GM21717 (cell line): ENCODE results near the gene PHLDA2.

ENCODE experiments used
- ATAC-seq: cut with Tn5 transposase; IDR thresholded peaks from one replicate; pipeline ENCODE4 v1.9.1; 2021; ENCODE audit warnings: mild to moderate bottlenecking, moderate library complexity; ENCODE audit not compliant: unreplicated experiment

The PHLDA2 gene, protein sequence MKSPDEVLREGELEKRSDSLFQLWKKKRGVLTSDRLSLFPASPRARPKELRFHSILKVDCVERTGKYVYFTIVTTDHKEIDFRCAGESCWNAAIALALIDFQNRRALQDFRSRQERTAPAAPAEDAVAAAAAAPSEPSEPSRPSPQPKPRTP

DNA sequence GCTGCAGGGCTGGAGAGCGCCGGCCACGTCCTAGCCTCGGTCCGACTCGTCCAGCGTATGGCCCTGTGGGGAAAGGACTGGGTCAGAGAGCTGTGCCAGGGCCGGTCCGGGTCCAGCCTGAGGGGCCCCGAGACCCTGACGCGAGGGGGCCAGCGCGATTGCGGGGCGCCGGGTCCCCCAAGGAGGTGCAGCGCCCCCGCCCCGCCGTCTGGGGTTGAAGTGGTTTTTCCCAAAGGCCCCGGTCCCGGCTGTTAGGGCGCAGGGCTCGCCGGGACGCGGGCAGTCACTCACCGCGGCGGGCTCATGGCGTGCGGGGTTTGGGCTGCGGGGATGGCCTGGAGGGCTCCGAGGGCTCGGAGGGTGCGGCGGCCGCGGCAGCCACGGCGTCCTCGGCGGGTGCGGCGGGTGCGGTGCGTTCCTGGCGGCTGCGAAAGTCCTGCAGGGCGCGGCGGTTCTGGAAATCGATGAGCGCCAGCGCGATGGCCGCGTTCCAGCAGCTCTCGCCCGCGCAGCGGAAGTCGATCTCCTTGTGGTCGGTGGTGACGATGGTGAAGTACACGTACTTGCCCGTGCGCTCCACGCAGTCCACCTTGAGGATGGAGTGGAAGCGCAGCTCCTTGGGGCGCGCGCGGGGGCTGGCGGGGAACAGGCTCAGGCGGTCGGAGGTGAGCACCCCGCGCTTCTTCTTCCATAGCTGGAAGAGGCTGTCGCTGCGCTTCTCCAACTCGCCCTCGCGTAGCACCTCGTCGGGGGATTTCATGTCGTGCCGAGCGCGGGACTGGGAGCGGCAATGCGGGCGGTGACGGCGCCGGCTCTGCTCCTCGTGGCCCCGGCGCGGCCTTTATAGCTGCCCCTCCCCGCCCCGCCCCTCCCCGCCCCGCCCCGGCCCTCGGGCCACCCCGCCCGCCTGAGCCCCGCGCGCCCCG, at the start of gene PHLDA2:
PHLDA2 (minus strand) TSS at position 816 of the 926 bp plus-strand sequence; CDS start at position 760, 56 bp downstream.
- ATAC-seq: no peak

DNA sequence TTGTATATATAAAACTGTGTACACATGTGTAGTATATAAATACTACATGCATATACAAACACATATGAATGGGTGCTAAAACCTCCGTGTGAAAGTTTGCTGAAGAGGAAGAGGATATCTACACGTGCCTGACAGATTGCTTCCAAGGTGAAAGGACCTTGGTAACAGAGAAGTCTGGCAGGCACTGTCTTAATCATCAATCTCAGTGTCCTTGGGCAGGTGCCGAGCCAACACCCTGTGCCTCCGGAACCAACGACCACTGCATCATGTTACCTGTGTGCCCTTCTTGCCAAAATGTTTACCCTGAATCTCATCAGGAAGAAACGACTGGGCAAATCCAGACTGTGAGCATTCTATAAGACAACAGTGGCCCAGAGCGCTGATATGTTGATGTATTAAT, 47.9 kb upstream of the PHLDA2 start:
- no peak for ATAC-seq

DNA sequence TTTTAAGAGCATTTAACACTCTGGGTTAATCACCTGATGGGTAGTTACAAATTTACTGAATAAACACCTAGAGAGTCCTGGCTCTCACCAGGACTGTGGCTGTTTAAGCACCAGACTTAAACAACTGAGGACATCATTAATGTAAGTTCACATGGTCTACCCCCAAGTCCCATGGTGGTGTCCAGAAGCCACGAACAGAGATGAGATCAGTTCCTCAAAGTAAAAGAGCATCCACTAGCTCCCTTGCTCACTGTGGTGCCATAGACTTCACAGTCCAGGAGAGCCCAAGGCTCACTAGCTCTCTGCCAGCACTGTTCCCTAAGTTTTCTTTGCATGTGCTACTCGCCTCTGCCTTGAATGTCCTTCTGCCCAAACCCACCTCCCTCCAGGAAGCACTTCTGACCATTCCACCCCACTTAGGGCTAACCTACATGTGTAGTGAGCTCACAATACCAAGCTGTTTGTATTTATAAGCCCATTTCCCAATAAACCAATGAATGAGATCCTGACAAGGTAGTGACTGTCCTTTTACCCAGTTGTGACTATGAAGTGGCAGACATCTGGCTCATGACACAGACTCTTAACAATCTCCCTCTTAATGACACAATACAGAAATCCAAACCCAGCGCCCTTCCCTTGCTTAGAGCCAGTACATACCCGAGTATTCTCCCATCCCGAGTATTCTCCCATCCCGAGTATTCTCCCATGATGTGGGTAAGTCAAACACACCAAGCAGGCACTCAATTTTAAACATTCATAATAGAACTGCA, 47.3 kb upstream of the PHLDA2 start:
- ATAC-seq: no peak

DNA sequence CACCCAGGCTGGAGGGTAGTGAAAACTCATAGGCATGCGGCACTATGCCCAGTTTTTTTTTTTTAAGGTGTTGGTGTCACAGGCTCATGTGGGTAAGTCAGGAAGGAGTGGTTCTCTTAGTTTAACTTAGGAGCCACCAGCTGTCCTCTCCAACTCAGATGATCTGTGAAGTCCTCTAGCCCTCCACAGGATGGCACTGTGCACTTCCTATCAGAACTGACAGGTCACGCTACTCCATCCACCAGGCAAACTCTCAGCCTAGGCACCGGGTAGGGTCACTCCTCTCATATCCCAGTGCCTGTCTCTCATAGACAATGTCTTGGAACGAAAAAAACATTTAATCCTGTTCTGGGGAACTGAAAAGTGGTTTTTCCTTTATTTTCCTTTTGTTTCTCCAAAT, 46.4 kb upstream of the PHLDA2 start:
- no peak for ATAC-seq

DNA sequence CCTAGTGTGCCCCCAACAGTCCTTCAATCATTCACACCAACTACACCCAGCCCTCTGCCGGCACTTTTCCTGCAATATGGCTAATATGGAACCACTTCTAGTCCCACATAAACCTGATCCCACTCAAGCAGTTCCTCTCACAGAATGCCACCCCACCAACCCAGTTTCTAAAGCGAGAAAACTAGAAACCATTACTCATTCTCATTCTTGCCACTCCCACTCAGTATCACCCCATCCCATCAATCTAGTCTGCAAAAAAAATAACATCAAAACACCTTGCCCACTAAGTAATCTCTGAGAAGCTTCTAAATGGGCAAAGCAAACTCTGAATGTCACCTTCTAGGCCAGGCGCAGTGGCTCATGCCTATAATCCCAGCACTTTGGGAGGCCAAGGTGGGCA, 45.1 kb upstream of the PHLDA2 start:
- no peak for ATAC-seq

DNA sequence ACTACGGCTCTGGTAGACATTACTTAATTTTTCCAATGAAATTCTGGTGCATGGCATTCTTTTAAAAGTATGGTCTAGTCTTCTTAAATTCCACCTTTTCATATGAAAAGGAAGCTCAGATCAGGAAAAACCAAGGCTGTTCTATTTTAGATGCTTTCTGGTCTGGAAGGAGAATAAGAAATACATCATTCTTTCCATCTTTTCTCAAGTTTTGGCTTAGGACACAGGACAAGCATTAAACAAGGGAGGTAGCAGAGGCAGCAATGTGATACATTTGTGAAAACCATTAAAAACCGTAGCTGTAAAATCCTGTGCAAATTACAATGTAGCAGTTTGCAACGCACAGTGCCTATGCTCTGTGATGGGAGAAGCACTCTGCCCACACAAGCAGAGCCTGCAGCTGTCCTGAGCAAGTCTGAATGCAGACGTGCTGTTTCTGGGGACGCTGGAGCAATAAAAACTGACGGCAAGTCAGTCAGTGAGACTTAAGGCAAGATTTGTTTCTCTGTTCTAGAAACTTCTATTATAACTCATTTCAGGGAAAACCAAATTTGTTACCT, 39.2 kb upstream of the PHLDA2 start:
- no peak for ATAC-seq

DNA sequence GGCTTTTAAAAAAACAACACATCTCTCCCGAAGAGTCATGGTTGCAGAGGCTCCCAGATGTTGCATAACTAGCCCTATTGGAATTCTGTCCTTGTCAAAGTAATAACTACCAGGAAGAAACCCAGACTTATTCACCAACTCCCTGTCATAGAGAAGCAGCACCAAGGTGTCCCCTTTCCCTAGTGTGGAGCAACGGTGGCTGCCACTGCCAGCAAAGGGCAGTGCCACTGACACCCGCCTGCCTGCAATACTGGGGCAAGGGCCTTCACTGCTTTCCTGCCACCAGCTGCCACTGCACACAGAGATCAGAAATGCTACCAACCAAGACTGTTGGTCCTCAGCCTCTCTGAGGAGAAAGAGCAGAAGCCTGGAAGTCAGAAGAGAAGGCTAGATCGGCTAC, 35.6 kb upstream of the PHLDA2 start:
- no peak for ATAC-seq

DNA sequence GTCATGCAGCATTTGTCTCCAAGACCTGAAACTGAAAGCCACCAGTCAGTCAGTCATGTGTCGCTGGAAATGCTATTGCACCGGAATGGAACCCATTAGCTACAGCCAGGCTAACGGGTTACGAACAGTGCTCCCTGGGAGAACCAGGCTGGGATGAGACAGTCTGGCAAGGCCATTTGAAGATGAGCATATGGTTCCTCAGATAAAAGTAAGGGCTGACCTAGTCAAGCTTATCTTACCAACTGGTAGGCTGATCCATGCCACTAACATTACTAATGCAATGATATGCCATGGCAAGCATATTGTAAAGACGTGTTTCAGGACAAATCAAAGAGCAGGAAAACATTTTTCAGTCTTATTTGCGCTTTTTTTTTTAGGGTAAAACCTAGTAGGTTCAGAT, 34.5 kb upstream of the PHLDA2 start:
- no peak for ATAC-seq

DNA sequence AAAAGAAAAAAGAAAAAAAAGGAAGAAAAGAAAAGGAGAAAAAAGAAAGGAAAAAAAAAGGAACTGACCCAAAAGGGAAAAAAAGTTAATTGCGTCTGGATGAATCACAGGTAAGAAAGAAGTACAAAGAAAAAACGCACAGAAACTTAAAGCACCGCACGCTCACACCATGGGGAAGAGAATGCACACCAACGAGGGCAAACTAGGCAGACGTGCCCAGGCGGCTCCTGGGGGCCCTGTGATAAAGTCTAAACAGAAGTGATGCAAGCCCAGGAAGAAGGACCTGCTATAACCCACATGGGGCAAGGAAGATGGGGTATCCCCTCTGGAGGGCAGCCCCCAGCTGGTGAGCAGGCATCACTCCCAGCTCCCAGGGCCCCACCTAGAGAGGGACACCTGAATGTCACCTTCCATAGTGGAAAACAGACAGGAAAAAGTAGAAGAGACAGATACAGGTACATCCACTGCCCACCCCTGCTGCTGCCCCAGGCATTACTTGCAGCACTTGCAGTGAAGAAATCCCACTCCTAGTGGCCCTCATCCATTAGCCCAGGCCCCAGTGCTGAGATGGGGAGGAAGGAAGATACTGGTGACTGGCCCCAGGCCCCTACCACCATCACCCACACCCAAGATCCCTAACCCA, 34.0 kb upstream of the PHLDA2 start:
- ATAC-seq: no peak

DNA sequence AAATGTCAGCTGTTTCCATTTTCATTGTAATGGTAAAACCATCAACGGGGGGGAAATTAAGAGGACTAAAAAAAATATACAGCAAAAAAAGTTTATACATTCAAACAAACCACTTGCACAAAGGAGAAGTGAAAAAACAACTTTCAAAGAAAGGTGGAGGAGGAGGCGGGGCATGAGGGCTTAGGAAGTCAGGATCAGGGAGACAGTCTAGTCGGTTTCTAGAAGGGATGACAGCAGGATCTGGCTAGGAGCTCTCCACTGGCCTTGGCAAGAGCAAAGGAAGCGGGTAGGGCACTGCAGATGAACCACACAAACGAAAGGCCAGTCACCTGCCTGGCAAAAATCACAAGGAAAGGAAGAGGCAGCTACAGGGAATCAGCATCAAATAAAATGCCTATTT, 31.9 kb upstream of the PHLDA2 start:
- no peak for ATAC-seq

DNA sequence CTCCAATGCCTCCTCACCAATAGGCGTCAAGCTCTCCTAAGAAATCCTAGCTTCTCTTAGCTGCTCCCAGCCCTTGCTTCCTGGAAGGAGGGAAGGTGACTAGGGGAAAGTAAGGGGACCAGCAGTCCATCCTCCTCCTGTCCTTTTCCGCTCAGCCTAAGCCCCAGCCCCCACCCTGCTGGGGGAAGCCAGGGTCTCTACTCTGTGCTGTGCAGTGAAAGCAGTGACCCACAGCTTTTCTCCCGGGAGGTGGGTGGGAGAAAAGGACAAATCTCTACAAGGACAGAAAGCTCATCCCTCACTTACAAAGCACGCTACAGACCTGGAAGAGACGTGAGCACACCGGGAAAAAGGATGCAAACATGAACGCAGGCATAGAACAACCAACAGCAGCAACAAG, 30.9 kb upstream of the PHLDA2 start:
- ATAC-seq: no peak

DNA sequence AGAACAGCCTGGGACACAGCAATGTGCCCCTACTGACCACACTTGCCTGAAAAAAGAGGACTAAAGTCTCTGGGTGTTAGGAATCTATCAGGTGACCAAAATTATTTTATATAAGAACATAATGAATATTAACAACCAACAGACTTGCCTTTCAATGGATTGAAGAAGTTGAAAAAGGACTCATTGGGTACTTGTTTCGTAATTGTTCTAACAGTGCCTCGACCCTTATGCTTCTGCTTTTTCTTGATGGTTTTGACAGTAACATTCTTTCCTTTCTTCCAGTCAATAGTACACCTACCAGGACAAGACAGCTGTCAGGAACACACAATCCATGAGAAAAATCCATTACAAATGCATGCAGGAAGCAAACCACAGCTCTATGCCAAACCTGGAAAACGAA, 29.0 kb upstream of the PHLDA2 start:
- no peak for ATAC-seq

DNA sequence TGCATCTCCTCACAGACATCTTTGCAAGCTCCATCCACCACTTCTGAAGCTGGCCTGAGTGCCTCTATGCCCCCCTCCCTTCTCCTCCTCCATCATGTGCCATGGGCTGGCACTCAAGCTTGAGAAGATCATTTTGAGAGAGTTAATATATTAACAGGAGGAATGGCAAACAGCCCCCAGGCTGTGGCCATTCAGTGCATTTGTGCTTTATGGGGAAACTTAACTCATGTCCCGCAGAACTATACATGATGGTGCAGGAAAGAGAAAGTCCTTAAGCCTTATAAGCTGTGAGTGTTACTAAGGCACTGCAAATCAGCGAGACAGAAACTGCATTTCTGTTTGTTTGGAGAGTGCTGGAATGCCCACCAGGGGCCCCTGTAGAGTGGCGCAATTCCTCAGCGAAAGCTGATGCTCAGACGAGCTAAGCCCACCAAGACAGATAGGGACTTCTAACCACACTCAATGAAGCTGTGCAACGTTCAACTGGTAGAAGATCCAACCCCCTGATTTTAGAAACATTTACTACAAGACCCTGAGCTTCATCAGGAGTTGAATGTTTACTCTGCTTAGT, 26.8 kb upstream of the PHLDA2 start:
- no peak for ATAC-seq

DNA sequence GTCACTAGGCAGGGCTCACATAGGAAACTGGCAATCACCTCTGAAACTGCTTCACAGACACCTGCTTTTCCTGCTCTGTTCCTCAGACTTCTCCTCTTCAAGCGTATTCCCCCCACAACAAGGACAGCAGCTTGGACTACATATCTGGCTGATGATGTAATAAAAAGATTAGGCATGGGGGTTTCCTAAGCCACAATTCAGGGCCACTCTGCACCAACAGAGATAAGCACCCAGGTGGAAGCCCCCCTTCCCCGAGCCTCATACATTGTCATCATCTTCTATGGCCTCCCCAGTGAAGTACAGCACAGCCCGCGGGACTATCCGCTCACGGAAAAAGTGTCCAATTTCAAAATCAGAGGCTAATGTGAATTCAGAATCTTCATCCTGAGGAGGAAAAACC, 25.0 kb upstream of the PHLDA2 start:
- ATAC-seq: no peak

DNA sequence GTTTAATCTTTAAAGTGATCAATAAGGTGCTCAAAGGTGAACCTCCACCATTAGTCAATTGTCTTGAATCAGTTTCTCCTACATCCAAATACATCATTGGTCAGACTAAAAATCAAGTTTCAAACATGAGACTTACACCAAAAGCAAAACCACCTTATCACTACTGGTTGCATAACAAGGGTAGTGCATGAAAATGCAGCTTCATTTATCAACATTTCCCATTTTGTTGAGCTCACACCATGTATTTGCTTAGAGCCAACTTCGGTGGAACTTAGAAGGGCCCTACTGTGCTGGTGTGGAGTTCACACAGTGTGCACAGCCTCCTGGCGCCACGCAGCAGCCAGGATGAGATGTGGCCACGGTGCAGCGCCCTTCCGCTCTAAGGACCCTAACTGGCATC, 23.1 kb upstream of the PHLDA2 start:
- ATAC-seq: no peak

DNA sequence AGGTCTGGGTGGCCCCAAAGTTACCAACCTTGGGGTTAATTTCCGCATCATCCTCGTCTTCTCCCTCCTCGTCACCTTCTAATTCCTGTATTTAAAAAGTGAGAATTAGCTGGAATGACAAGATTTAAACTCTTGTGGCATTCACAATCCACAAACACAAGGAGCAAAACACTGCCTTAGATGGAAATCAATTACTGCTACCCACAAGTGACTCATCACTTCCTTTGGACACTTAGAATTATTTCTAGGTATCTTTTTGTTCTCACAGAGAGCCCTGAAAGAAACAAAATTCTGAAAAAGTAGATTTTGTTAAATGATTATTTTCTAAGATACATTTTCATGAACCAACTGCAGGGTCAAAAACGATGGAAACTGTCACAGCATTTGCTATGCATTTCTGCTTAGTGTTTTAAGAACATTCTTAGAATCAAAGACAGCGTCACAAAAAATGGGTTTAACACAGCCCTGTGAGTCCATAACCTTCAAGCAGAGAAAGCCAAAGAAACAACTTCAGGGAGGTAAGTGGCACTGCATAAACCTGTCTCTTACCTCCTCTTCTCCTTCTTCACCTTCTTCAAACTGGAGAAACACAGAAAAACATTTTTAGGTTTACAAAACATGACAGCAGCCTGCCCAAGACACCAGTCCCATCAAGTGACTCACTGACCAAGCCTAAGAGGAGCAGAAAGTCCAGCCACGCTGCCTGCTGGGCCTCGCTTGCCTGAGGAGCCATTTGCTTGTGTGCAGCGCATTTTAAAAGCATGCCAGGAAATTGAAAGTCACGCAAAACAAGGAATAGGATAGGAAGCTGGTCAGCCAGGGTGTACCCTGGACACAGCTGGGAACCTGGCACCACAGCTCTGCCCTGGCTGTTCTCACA, 22.3 kb upstream of the PHLDA2 start:
- ATAC-seq: no peak

DNA sequence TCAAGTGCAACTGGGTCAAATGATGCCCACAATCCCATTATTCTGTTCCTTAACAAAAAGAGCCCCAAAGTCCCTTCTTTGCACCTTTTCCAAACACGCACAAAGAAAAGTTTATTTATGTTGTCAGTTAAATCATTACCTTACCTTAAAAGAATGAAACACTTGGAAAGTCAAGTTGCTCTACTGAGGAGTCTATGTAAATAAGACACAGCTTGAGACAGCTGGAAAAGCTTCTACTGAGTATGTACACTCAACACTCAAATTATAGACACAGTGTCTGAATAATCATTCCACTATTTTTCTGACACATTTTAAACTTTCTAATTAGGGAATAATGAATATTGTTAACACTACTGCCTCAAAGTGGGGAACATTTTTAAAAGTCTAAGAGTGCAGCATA, 21.6 kb upstream of the PHLDA2 start:
- no peak for ATAC-seq

DNA sequence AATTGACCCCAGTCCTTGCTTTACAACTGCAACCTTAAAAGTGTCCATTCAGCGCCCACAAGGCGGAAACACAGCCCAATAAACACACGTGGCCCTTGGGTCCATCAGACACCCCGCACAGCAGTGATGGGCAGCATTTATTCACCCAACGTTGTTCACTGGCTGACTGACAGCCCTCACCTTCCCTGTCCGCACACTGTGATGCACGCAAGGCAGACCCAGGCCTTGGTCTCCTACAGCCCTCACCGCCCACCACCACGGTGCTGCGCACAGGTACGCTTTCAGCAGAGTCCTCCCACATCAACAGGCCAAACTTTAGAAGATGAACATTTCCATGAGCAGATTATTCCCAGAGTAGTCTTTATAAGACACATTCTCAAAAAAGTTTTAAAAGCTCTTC, 20.7 kb upstream of the PHLDA2 start:
- ATAC-seq: no peak

DNA sequence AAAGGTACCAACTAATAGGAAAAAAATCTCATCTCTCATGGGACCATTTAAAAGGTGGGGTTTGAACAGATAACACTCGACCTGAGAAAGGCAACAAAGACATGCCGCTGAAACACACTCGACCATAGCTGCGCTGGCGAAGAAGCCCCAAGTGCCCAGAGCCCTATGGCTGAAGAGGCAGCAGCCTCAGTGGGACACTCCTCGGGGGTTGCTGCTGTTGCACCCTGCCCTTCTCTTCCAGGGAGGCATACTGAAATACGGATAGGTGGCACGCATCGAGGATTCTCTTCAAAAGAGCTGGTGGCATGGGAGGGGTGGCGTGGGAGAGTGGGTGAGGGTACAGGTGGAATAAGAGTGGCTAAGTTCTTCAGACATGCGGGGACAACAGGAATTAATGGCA, 18.5 kb upstream of the PHLDA2 start:
- no peak for ATAC-seq
